GM06990 (cell line): ENCODE results near the gene PASK.

Experiments
- DNase-seq: peaks from one replicate; pipeline ENCODE4 v3.0.0-alpha.2; 2011; ENCODE audit not compliant: insufficient read length; ENCODE audit errors: extremely low read depth
- H3K27me3 ChIP-seq: replicated peaks from 2 replicates; pipeline ENCODE4 v1.6.0; 2011; ENCODE audit warnings: low read length; ENCODE audit not compliant: control insufficient read depth, insufficient read depth
- H3K36me3 ChIP-seq: 2 replicates; pipeline ENCODE4 v1.5.1; 2011; ENCODE audit warnings: low read length; ENCODE audit not compliant: control insufficient read depth, insufficient read depth
- H3K4me3 ChIP-seq: replicated peaks from 2 replicates; pipeline ENCODE4 v1.5.1; 2011; ENCODE audit warnings: low read depth, mild to moderate bottlenecking, control low read depth, low read length
- TF ChIP-seq, protein P1 (sequence below): IDR thresholded peaks from 2 replicates; pipeline ENCODE4 v1.5.1; 2011; ENCODE audit warnings: low read length, control low read depth, mild to moderate bottlenecking, inconsistent platforms; ENCODE audit not compliant: insufficient read depth, poor library complexity, severe bottlenecking

Gene PASK

DNA sequence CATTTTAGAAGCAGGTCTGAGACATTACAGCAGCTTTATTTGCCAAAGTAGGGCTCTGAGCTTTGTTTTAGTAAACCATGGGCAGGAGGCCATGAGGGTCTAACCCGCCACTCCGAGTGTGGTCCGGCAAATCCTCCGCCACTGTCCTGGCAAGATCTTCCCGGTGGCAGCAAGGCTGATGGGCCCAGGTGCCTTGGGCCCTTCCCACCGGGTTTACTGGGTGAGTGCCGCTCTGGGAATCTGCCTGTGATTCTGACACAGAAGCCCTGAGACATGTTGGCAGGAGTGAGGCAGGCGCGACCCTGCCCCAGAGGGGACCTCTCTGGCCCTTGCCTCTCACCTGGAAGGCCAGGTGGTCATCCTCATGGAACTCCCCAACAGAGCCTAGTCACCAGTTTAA is 77.1 kb downstream of the PASK start:
- Histone ChIP-seq H3K27me3 (no peaks in the 10 kb centered on the region), H3K4me3 (no peak overlapping the region), H3K36me3 (no peaks in the 10 kb centered on the region; the same call in 1 of the 2 replicates)
- DNase-seq: no peak
- TF ChIP-seq, protein P1, sequence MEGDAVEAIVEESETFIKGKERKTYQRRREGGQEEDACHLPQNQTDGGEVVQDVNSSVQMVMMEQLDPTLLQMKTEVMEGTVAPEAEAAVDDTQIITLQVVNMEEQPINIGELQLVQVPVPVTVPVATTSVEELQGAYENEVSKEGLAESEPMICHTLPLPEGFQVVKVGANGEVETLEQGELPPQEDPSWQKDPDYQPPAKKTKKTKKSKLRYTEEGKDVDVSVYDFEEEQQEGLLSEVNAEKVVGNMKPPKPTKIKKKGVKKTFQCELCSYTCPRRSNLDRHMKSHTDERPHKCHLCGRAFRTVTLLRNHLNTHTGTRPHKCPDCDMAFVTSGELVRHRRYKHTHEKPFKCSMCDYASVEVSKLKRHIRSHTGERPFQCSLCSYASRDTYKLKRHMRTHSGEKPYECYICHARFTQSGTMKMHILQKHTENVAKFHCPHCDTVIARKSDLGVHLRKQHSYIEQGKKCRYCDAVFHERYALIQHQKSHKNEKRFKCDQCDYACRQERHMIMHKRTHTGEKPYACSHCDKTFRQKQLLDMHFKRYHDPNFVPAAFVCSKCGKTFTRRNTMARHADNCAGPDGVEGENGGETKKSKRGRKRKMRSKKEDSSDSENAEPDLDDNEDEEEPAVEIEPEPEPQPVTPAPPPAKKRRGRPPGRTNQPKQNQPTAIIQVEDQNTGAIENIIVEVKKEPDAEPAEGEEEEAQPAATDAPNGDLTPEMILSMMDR: no peak

- DNase-seq: no peak
- H3K36me3 ChIP-seq: no peaks in the 10 kb centered on the region; the same call in 1 of the 2 replicates
- H3K27me3 ChIP-seq: no peaks in the 10 kb centered on the region
- TF ChIP-seq, protein P1: no peak
- H3K4me3 ChIP-seq: no peak overlapping the region
These were observed 77.6 kb downstream of the PASK start for GRCh38 chr2:241071677-241072111.

GRCh38 chr2:241070811-241071676 is 78.2 kb downstream of the PASK start:
- H3K4me3 ChIP-seq: no peak overlapping the region
- TF ChIP-seq, protein P1: no peak
- no peaks in the 10 kb centered on the region for H3K27me3 ChIP-seq
- no peak for DNase-seq
- no peaks in the 10 kb centered on the region; the same call in 1 of the 2 replicates for H3K36me3 ChIP-seq

- no peaks in the 10 kb centered on the region for H3K27me3 ChIP-seq
- no peak overlapping the region for H3K4me3 ChIP-seq
- H3K36me3 ChIP-seq: no peaks in the 10 kb centered on the region; the same call in 1 of the 2 replicates
- no peak for DNase-seq
- TF ChIP-seq, protein P1: no peak
These were observed 78.9 kb downstream of the PASK start for GRCh38 chr2:241070361-241070760.

GRCh38 chr2:241069821-241070281 is 79.4 kb downstream of the PASK start:
- Histone ChIP-seq H3K27me3 (no peaks in the 10 kb centered on the region), H3K36me3 (no peaks in the 10 kb centered on the region), H3K4me3 (no peak overlapping the region)
- TF ChIP-seq, protein P1: no peak
- DNase-seq: no peak
